GM12878 (cell line): ENCODE measurements around the gene MRRF. TPM values are rescaled to one million over a fixed set of nuclear protein-coding genes. Genes with fewer than 3 reads are reported as not detected.

Experiments used
- ATAC-seq: fragments of 200-7000 bp; cut with Tn5 transposase; 3 replicates; pipeline ENCODE4 v1.9.1; 2020; ENCODE audit warnings: mild to moderate bottlenecking, moderate library complexity
- BruUV-seq: library from RNA; stranded (reverse); fragments of 400-500 nt; replicated peaks from 2 replicates; lab custom pipeline; 2021; lab: Mats Ljungman, UMichigan
- CTCF ChIA-PET: fragments of 300-600 bp; sonication (Branson Sonifier 250); formaldehyde crosslinking; extraction: SDS; loops from one replicate; lab custom pipeline; 2021; ENCODE audit warnings: inconsistent platforms; lab: Yijun Ruan, JAX
- POLR2A ChIA-PET: fragments of 350-600 bp; formaldehyde crosslinking; extraction: SDS; loops from one replicate; lab custom pipeline; 2021; ENCODE audit warnings: inconsistent platforms; lab: Charles Lee
- RAD21 ChIA-PET: fragments of 300-600 bp; sonication (Branson Sonifier 250); formaldehyde crosslinking; loops from one replicate; lab custom pipeline; 2023; ENCODE audit warnings: antibody characterized with exemption; ENCODE audit not compliant: unreplicated experiment; lab: Charles Lee
- SMC1A ChIA-PET: fragments of 300-600 bp; sonication (Branson Sonifier 250); formaldehyde crosslinking; loops from one replicate; lab custom pipeline; 2023; ENCODE audit not compliant: unreplicated experiment, uncharacterized antibody; lab: Charles Lee
- DNase-seq: peaks from one replicate; pipeline ENCODE4 v3.0.0-alpha.2; 2011; ENCODE audit warnings: low read depth, low spot score
- FAIRE-seq: peaks from 3 replicates; lab custom pipeline; 2011; peaks lifted over from hg19 to GRCh38; lab: Jason Lieb, UNC
- H2AFZ ChIP-seq: 2 replicates; pipeline ENCODE4 v1.6.0; 2011; ENCODE audit warnings: low read depth, low read length, control low read depth; ENCODE audit not compliant: control insufficient read depth
- H3K27ac ChIP-seq: 2 replicates; pipeline ENCODE4 v1.5.1; 2011; ENCODE audit warnings: control low read depth; ENCODE audit not compliant: control insufficient read depth, insufficient read depth
- H3K27me3 ChIP-seq, 2 experiments: replicated peaks in 1 of 2; 2 replicates each; pipeline versions ENCODE4 v1.6.0 to v1.6.1; 2011; ENCODE audit warnings: low read length in 1 of 2; ENCODE audit not compliant: control insufficient read depth in 2 of 2, insufficient read depth in 2 of 2
- H3K36me3 ChIP-seq, 2 experiments: 2 replicates each; pipeline ENCODE4 v1.5.1; 2011; ENCODE audit warnings: low read length in 1 of 2; ENCODE audit not compliant: control insufficient read depth in 2 of 2, insufficient read depth in 2 of 2
- H3K4me1 ChIP-seq: 2 replicates; pipeline ENCODE4 v1.6.1; 2011; ENCODE audit warnings: mild to moderate bottlenecking, low read length, moderate library complexity, mixed read lengths; ENCODE audit not compliant: control insufficient read depth, insufficient read depth
- H3K4me2 ChIP-seq: 2 replicates; pipeline ENCODE4 v1.6.0; 2011; ENCODE audit warnings: control low read depth; ENCODE audit not compliant: control insufficient read depth, insufficient read depth
- H3K4me3 ChIP-seq: fragments of 200-600 bp; sonication (generic); 2 replicates; pipeline ENCODE4 v1.5.1; 2016
- H3K79me2 ChIP-seq: 2 replicates; pipeline ENCODE4 v1.6.0; 2011; ENCODE audit warnings: low read length; ENCODE audit not compliant: control insufficient read depth, insufficient read depth
- H3K9ac ChIP-seq: 2 replicates; pipeline ENCODE4 v1.8.0; 2011; ENCODE audit warnings: low read length, control low read depth, mixed read lengths; ENCODE audit not compliant: control insufficient read depth, insufficient read depth
- H3K9me3 ChIP-seq: replicated peaks from 3 replicates; pipeline ENCODE4 v1.5.1; 2011; ENCODE audit warnings: mild to moderate bottlenecking, low read length; ENCODE audit not compliant: control insufficient read depth, insufficient read depth
- H4K20me1 ChIP-seq: 2 replicates; pipeline ENCODE4 v1.6.0; 2011; ENCODE audit not compliant: control insufficient read depth, insufficient read depth
- ETV6 ChIP-seq, 2 experiments: fragments of 450-650 bp in 1 of 2; IDR thresholded peaks in 1 of 2; conservative IDR thresholded peaks in 1 of 2; 2 replicates each; pipeline ENCODE4 v1.6.1; 2014; ENCODE audit warnings: antibody characterized with exemption in 1 of 2, borderline replicate concordance in 1 of 2, low read depth in 1 of 2, mild to moderate bottlenecking in 1 of 2, moderate library complexity in 1 of 2
- HSF1 ChIP-seq: fragments of 150-350 bp; IDR thresholded peaks from 2 replicates; pipeline ENCODE4 v1.6.1; 2014; ENCODE audit warnings: mild to moderate bottlenecking, low read depth, low read length
- IRF4 ChIP-seq: IDR thresholded peaks from 2 replicates; pipeline ENCODE4 v1.6.1; 2011; ENCODE audit warnings: low read depth, low read length
- JUNB ChIP-seq: IDR thresholded peaks from 2 replicates; pipeline ENCODE4 v1.6.1; 2016; ENCODE audit warnings: antibody characterized with exemption, mild to moderate bottlenecking
- LARP7 ChIP-seq: fragments of 450-650 bp; IDR thresholded peaks from 2 replicates; pipeline ENCODE4 v1.6.1; 2017; ENCODE audit warnings: mild to moderate bottlenecking
- MTA3 ChIP-seq: IDR thresholded peaks from 2 replicates; pipeline ENCODE4 v1.6.1; 2012; ENCODE audit warnings: low read length, inconsistent platforms, borderline replicate concordance
- NFXL1 ChIP-seq: fragments of 450-650 bp; IDR thresholded peaks from 2 replicates; pipeline ENCODE4 v1.6.1; 2017; ENCODE audit warnings: antibody characterized with exemption, mild to moderate bottlenecking, borderline replicate concordance
- ZNF24 ChIP-seq: fragments of 450-650 bp; IDR thresholded peaks from 2 replicates; pipeline ENCODE4 v1.6.1; 2017; ENCODE audit warnings: antibody characterized with exemption, mild to moderate bottlenecking
- WGBS: methylation state at CpG from one replicate; pipeline ENCODE4 v1.1.6; 2016; ENCODE audit warnings: low lambda C conversion rate; ENCODE audit not compliant: insufficient replicate concordance, insufficient coverage; ENCODE audit errors: missing lambda C conversion rate; 5-methylcytosine and 5-hydroxymethylcytosine counted together
- in situ Hi-C: fragments of 300-500 bp; cut with MboI; formaldehyde crosslinking; loops from 9 replicates; pipeline ENCODE4 v1.14.3; 2018; ENCODE audit warnings: mixed read lengths
- intact Hi-C: fragments of 100-400 bp; cut with micrococcal nuclease; formaldehyde crosslinking; loops from one replicate; pipeline ENCODE4 v1.14.2; 2022; ENCODE audit not compliant: unreplicated experiment
- polyA plus RNA-seq, 11 experiments: library from polyadenylated mRNA; depleted of rRNA in 4 of 11; unstranded in 6 of 11; stranded (reverse) in 5 of 11; fragments of >200 nt; fragmentation: Nextera tagmentation in 4 of 11; fragmentation: Illumina TruSeq in 1 of 11; extraction: Ambion mirVana in 4 of 11; extraction: Trizol in 1 of 11; gene quantifications; 1 replicate in 1 of 11; 2 replicates in 10 of 11; pipeline versions ENCODE4 v1.2.1 to v1.2.3, GENCODE V29; 2011 to 2016; ENCODE audit warnings: inconsistent platforms in 2 of 11, missing spikeins in 2 of 11, low read depth in 1 of 11
- total RNA-seq, 4 experiments: library from RNA; depleted of rRNA in 3 of 4; stranded (reverse); fragments of >200 nt in 3 of 4; fragmentation: Illumina TruSeq in 1 of 4; extraction: Trizol in 1 of 4; gene quantifications; 2 replicates each; pipeline versions ENCODE4 v1.2.1 to v1.2.3, GENCODE V29; 2013 to 2021

The MRRF gene
- total and polyA plus RNA-seq, 10 of the 15 experiments (the other 5 are each of a cell fraction or from before 2014, with no cell fraction given), result 64.8 to 112 (median 76.4) TPM

DNA sequence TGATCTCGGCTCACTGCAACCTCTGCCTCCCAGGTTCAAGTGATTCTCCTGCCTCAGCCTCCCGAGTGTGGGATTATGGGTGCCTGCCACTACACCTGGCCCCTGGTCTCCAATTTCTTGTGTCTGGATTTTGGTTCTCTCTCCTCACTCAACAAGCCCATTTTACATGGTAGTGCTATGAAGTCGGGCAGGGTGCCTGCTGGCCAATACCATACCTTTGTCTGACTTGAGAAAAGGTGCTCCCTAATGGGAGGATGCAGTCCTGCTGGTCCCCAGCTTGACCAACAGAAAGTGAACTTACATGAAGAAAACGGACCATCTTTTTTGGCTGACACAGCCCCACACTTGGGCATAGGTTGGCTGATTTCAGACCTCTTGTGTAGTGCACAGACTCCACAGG lies 84.5 kb downstream of the MRRF start:
- no peak overlapping the region for H3K4me3 ChIP-seq

More for the DNA sequence above, 84.5 kb downstream of the MRRF start:
- SMC1A ChIA-PET, result interaction anchor here (2.5 to 2.7 kb wide), 2 partner anchors 225 to 250 kb away, joined by 27 to 37 read pairs; no protein-coding TSS in a partner anchor
- H3K9ac ChIP-seq, result no peak overlapping the region
- no peaks in the 10 kb centered on the region for H3K9me3 ChIP-seq
- no peak overlapping the region for H2AFZ ChIP-seq
- H3K79me2 ChIP-seq, result no peaks in the 10 kb centered on the region
- ATAC-seq (no peak), DNase-seq (no peak), FAIRE-seq (no peak)
- no peak overlapping the region for H3K27ac ChIP-seq
- TF ChIP-seq HSF1, result no peak
- no peak for TF ChIP-seq MTA3
- no peak for TF ChIP-seq IRF4
- TF ChIP-seq NFXL1, result no peak
- no peak for TF ChIP-seq JUNB
- TF ChIP-seq LARP7, result no peak
- TF ChIP-seq ETV6 (conservative IDR thresholded peaks at IDR 0.05 in 1 of 2, IDR thresholded peaks at IDR 0.05 in 1 of 2; ENCODE audit: borderline replicate concordance in 1 of 2, low read depth in 1 of 2), result no peak
- no peak for TF ChIP-seq ZNF24
- no peaks in the 10 kb centered on the region; the same call in 1 of the 2 replicates for H3K4me1 ChIP-seq
- intact Hi-C loops, result no loop called here
- H4K20me1 ChIP-seq, result no peaks in the 10 kb centered on the region
- CTCF ChIA-PET, result interaction anchor here (1.9 to 8.2 kb wide), 5 partner anchors 9 to 254 kb away, joined by 7 to 190 read pairs (median 8); no protein-coding TSS in a partner anchor
- WGBS, result 4% methylated on average over 4 of the region's 4 CpGs
- RAD21 ChIA-PET, result interaction anchor here (2.8 kb wide), 1 partner anchor 223 kb away, joined by 73 read pairs; no protein-coding TSS in a partner anchor
- no TSS peak for BruUV-seq
- no peaks in the 10 kb centered on the region for H3K36me3 ChIP-seq
- in situ Hi-C loops, result no loop called here
- POLR2A ChIA-PET, result no interaction called here
- no peak overlapping the region for H3K4me2 ChIP-seq
- H3K27me3 ChIP-seq, result peaks cover 2 to 8% of the 10 kb centered on the region in 2 experiments; a peak in 2 of 4 replicates
